Measurements from ENCODE around the gene UBTD2. TPM values are rescaled to one million over a fixed set of nuclear protein-coding genes. Genes with fewer than 3 reads are reported as not detected.
"Not testable (repeated sequence)": the region's sequence is repeated elsewhere in the genome, so short reads cannot be mapped to it uniquely, and the experiment has no call there.

Gene UBTD2
- 36.1 and 40.0 TPM in 2 replicates for total RNA-seq (2014; rRNA removed; shearing (Covaris generic))

GRCh38 chr5:172283020-172283861 lies at the start of gene UBTD2:
UBTD2 (minus strand) TSS chr5:172283764; CDS start chr5:172283665, 99 bp downstream.
- DNase-seq (ENCODE audit: low spot score), result peak; percentile 78
- in situ Hi-C loops (cut with HindIII; ENCODE audit: low sequenced_read_pairs), result no loop called here

- in situ Hi-C loops (cut with HindIII; ENCODE audit: low sequenced_read_pairs); DNase-seq (ENCODE audit: low spot score): not testable (repeated sequence)
Measured at GRCh38 chr5:172326901-172327300, 43.3 kb upstream of the UBTD2 start.

- DNase-seq (ENCODE audit: low spot score), result no peak
- in situ Hi-C loops (cut with HindIII; ENCODE audit: low sequenced_read_pairs), result no loop called here
Measured at GRCh38 chr5:172325452-172325851, 41.9 kb upstream of the UBTD2 start.

- no peak for DNase-seq (ENCODE audit: low spot score)
- in situ Hi-C loops (cut with HindIII; ENCODE audit: low sequenced_read_pairs), result no loop called here
Measured at GRCh38 chr5:172322028-172322965, 38.7 kb upstream of the UBTD2 start.

GRCh38 chr5:172321593-172321992 lies 38.0 kb upstream of the UBTD2 start:
- DNase-seq (ENCODE audit: low spot score), result no peak
- in situ Hi-C loops (cut with HindIII; ENCODE audit: low sequenced_read_pairs), result no loop called here

GRCh38 chr5:172319708-172320441 lies 36.3 kb upstream of the UBTD2 start:
- in situ Hi-C loops (cut with HindIII; ENCODE audit: low sequenced_read_pairs), result no loop called here
- no peak for DNase-seq (ENCODE audit: low spot score)

- in situ Hi-C loops (cut with HindIII; ENCODE audit: low sequenced_read_pairs), result no loop called here
- no peak for DNase-seq (ENCODE audit: low spot score)
Measured at GRCh38 chr5:172315587-172316493, 32.3 kb upstream of the UBTD2 start.

GRCh38 chr5:172313915-172314314 lies 30.4 kb upstream of the UBTD2 start:
- in situ Hi-C loops (cut with HindIII; ENCODE audit: low sequenced_read_pairs), result no loop called here
- DNase-seq (ENCODE audit: low spot score), result no peak

GRCh38 chr5:172312286-172312685 lies 28.7 kb upstream of the UBTD2 start:
- in situ Hi-C loops (cut with HindIII; ENCODE audit: low sequenced_read_pairs), result no loop called here
- no peak for DNase-seq (ENCODE audit: low spot score)

GRCh38 chr5:172311605-172312004 lies 28.0 kb upstream of the UBTD2 start:
- in situ Hi-C loops (cut with HindIII; ENCODE audit: low sequenced_read_pairs), result no loop called here
- no peak for DNase-seq (ENCODE audit: low spot score)

GRCh38 chr5:172311026-172311425 lies 27.5 kb upstream of the UBTD2 start:
- no peak for DNase-seq (ENCODE audit: low spot score)
- in situ Hi-C loops (cut with HindIII; ENCODE audit: low sequenced_read_pairs), result no loop called here

- in situ Hi-C loops (cut with HindIII; ENCODE audit: low sequenced_read_pairs), result no loop called here
- DNase-seq (ENCODE audit: low spot score), result no peak
Measured at GRCh38 chr5:172305380-172305779, 21.8 kb upstream of the UBTD2 start.

- in situ Hi-C loops (cut with HindIII; ENCODE audit: low sequenced_read_pairs), result no loop called here
Measured at GRCh38 chr5:172303572-172304335, 20.2 kb upstream of the UBTD2 start.

GRCh38 chr5:172303162-172303561 lies 19.6 kb upstream of the UBTD2 start:
- in situ Hi-C loops (cut with HindIII; ENCODE audit: low sequenced_read_pairs), result no loop called here
- no peak for DNase-seq (ENCODE audit: low spot score)

More at GRCh38 chr5:172303572-172304335, 20.2 kb upstream of the UBTD2 start:
- DNase-seq (ENCODE audit: low spot score), result no peak

GRCh38 chr5:172302047-172302710 lies 18.6 kb upstream of the UBTD2 start:
- in situ Hi-C loops (cut with HindIII; ENCODE audit: low sequenced_read_pairs), result no loop called here
- no peak for DNase-seq (ENCODE audit: low spot score)

GRCh38 chr5:172299916-172300439 lies 16.4 kb upstream of the UBTD2 start:
- in situ Hi-C loops (cut with HindIII; ENCODE audit: low sequenced_read_pairs), result no loop called here
- DNase-seq (ENCODE audit: low spot score), result no peak

GRCh38 chr5:172294831-172295230 lies 11.3 kb upstream of the UBTD2 start:
- in situ Hi-C loops (cut with HindIII; ENCODE audit: low sequenced_read_pairs), result no loop called here
- DNase-seq (ENCODE audit: low spot score), result no peak

All from G401 (cell line).